Breast epithelium (tissue), 3 donors: Measurements from ENCODE around the gene SNX1.

ENCODE experiments used
- CTCF ChIP-seq, 3 donors: fragments of 450-650 bp; IDR thresholded peaks; one replicate each; pipeline ENCODE4 v1.5.1; 2016 to 2017; ENCODE audit warnings: antibody characterized with exemption in 3 of 3, mild to moderate bottlenecking in 3 of 3, moderate library complexity in 3 of 3
- POLR2AphosphoS5 ChIP-seq, 3 donors: sonication (generic); formaldehyde crosslinking; IDR thresholded peaks; one replicate each; pipeline ENCODE4 v1.6.1; 2017; ENCODE audit warnings: antibody characterized with exemption in 3 of 3

- TF ChIP-seq CTCF (IDR thresholded peaks at IDR 0.05): peak; percentile 79 to 90 (median 85)
- TF ChIP-seq POLR2AphosphoS5 (IDR thresholded peaks at IDR 0.05): peak in 2 of 3 donors; percentile 10 to 39
Observed at GRCh38 chr15:64067564-64068030, 28.2 kb upstream of the SNX1 start.
